ENCODE measurements around the gene RAD51B. TPM values are rescaled to one million over a fixed set of nuclear protein-coding genes. Genes with fewer than 3 reads are reported as not detected.

Gene RAD51B
- total and polyA plus RNA-seq, 2 experiments from 2014 or later = 10.1 to 18.0 TPM

DNA sequence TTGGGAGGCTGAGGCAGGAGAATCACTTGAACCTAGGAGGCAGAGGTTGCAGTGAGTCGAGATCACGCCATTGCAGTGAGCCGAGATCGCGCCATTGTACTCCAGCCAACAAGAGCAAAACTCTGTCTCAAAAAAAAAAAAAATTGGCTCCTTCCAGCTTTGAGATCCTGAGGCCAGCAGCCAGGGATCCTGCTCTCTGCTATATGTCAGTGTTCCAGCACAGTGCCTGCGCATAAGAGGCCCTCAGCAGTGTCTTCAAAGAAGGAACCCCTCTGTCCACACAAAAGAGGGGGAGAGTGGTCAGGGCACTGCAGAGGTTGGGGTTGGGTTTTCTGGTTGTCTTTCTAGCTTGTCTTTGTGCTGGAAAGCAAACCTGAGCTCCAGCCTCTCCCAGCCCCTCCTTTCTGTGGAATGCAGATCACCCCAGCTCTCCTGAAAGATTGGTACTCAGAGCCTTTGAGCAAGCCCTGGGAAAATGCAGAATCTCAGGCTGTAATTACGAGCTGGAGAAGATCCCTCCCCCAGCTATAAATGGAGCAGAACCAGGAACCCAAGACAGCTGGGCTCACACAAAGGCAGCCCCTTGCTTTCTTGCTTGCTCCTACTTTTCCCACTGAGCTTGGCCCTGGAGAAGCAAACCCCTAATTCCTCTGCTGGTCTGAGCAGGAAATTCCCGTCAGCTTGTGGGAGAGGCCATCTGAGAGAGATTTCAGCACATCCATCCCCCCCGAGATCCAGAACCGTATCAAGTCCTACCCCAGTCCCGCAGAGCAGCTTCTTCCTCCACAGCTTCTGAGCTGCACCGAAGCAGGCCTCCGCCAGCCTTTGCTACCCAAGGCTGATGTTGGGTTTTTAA, 767.5 kb downstream of the RAD51B start:
- Histone ChIP-seq H3K4me2 (peak overlapping the region; percentile 25), H3K9me2 (replicated peaks; ENCODE audit: insufficient read depth) (no peaks in the 10 kb centered on the region)

GRCh38 chr14:68587931-68588330, 768.4 kb downstream of the RAD51B start:
- no peak overlapping the region for H2AFZ ChIP-seq

More for the DNA sequence above, 767.5 kb downstream of the RAD51B start:
- TF ChIP-seq CTCF (IDR thresholded peaks at IDR 0.05; ENCODE audit: poor library complexity) (no peak), EZH2 (IDR thresholded peaks at IDR 0.05; ENCODE audit: borderline replicate concordance) (no peak), EZH2phosphoT487 (IDR thresholded peaks at IDR 0.05; ENCODE audit: low read depth, severe bottlenecking, unreplicated experiment) (no peak)
- Histone ChIP-seq H3K36me3 (replicated peaks; ENCODE audit: insufficient read depth, low read depth) (no peaks in the 10 kb centered on the region), H4K20me1 (ENCODE audit: insufficient read depth, poor library complexity, severe bottlenecking) (no peaks in the 10 kb centered on the region), H2AFZ (no peak overlapping the region), H3K27me3 (no peaks in the 10 kb centered on the region), H3K27ac (peak overlapping the region; percentile 96), H3K9me3 (ENCODE audit: low read depth) (no peaks in the 10 kb centered on the region), H3K4me1 (ENCODE audit: insufficient read depth) (peaks cover 62% of the 10 kb centered on the region), H3K4me3 (no peak overlapping the region), H3K79me2 (no peaks in the 10 kb centered on the region)
- 64% methylated on average over 13 of the region's 13 CpGs for WGBS (ENCODE audit: low lambda C conversion rate, missing lambda C conversion rate)
- peak; percentile 33 for DNase-seq (ENCODE audit: low spot score)

DNA sequence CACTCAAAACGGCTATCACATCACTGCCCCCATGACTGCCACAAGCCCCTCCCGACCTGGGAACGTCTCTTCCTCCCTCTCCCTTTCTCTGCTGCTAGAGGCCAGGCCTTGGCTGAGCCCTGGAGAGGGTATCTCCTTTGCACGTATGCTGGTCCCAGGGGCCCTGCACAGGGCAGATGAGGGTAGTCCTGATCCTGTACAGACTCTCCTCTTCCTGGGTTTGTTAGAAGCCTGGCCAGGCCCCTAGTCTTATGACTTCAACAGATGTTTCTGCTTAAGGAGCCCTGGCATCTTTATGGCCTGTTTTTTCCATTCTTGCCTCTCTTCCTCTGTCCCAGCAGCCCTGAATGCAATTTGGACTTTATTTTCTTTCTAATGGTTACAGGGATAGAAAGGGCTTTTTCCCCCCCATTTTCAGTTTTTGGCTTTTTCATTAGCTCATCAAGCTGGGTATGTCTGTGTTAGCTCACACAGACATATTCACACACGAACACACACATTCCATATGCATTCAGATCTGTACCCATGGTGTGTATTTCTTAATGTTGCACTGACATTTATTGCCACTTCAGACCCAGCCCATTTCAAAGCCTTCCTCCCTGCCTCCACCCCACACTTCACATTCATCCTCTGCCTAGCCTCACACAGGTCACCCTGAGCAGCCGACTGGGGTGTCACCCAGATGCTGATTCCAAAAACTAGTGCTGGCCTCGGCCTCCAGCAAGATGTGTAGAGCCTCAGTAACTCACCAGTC, 770.0 kb downstream of the RAD51B start:
- no peaks in the 10 kb centered on the region for H3K27me3 ChIP-seq
- no peaks in the 10 kb centered on the region for H3K36me3 ChIP-seq (replicated peaks; ENCODE audit: insufficient read depth, low read depth)
- no peaks in the 10 kb centered on the region for H3K9me2 ChIP-seq (replicated peaks; ENCODE audit: insufficient read depth)
- H2AFZ ChIP-seq = no peak overlapping the region
- peaks cover 78% of the 10 kb centered on the region for H3K4me1 ChIP-seq (ENCODE audit: insufficient read depth)
- DNase-seq (ENCODE audit: low spot score) = peak; percentile 88
- peak overlapping the region; percentile 96 for H3K27ac ChIP-seq
- peaks cover 4% of the 10 kb centered on the region for H3K79me2 ChIP-seq
- H3K9me3 ChIP-seq (ENCODE audit: low read depth) = no peaks in the 10 kb centered on the region
- H4K20me1 ChIP-seq (ENCODE audit: insufficient read depth, poor library complexity, severe bottlenecking) = no peaks in the 10 kb centered on the region
- H3K4me3 ChIP-seq = no peak overlapping the region
- peak overlapping the region; percentile 42 for H3K4me2 ChIP-seq
- 22% methylated on average over 7 of the region's 7 CpGs for WGBS (ENCODE audit: low lambda C conversion rate, missing lambda C conversion rate)
- TF ChIP-seq EZH2phosphoT487 (IDR thresholded peaks at IDR 0.05; ENCODE audit: low read depth, severe bottlenecking, unreplicated experiment) (no peak), EZH2 (IDR thresholded peaks at IDR 0.05; ENCODE audit: borderline replicate concordance) (no peak), CTCF (IDR thresholded peaks at IDR 0.05; ENCODE audit: poor library complexity) (no peak)

More at GRCh38 chr14:68587931-68588330, 768.4 kb downstream of the RAD51B start:
- H3K4me1 ChIP-seq (ENCODE audit: insufficient read depth) = peaks cover 62% of the 10 kb centered on the region
- no peak for DNase-seq (ENCODE audit: low spot score)
- H3K27me3 ChIP-seq = no peaks in the 10 kb centered on the region
- H4K20me1 ChIP-seq (ENCODE audit: insufficient read depth, poor library complexity, severe bottlenecking) = no peaks in the 10 kb centered on the region
- H3K4me3 ChIP-seq = no peak overlapping the region
- no peaks in the 10 kb centered on the region for H3K9me3 ChIP-seq (ENCODE audit: low read depth)
- peak overlapping the region; percentile 96 for H3K27ac ChIP-seq
- H3K79me2 ChIP-seq = peaks cover 2% of the 10 kb centered on the region
- WGBS (ENCODE audit: low lambda C conversion rate, missing lambda C conversion rate) = 77% methylated on average over 6 of the region's 6 CpGs
- H3K9me2 ChIP-seq (replicated peaks; ENCODE audit: insufficient read depth) = no peaks in the 10 kb centered on the region
- TF ChIP-seq EZH2 (IDR thresholded peaks at IDR 0.05; ENCODE audit: borderline replicate concordance) (no peak), EZH2phosphoT487 (IDR thresholded peaks at IDR 0.05; ENCODE audit: low read depth, severe bottlenecking, unreplicated experiment) (no peak), CTCF (IDR thresholded peaks at IDR 0.05; ENCODE audit: poor library complexity) (no peak)
- H3K4me2 ChIP-seq = no peak overlapping the region
- H3K36me3 ChIP-seq (replicated peaks; ENCODE audit: insufficient read depth, low read depth) = no peaks in the 10 kb centered on the region

All from hepatocyte (in vitro differentiated cells).